Measurements from ENCODE around the gene SLC9A5. TPM values are rescaled to one million over a fixed set of nuclear protein-coding genes. Genes with fewer than 3 reads are reported as not detected.

SLC9A5 gene
- total and polyA plus RNA-seq, 10 of the 15 experiments (the other 5 are each of a cell fraction or from before 2014, with no cell fraction given): 0.26 to 5.7 (median 1.5) TPM

GRCh38 chr16:67287960-67288359 is 39.2 kb downstream of the SLC9A5 start (continued):
- TF ChIP-seq ZBTB33 (IDR thresholded peaks at IDR 0.05): no peak

- SMC1A ChIA-PET (ENCODE audit: uncharacterized antibody, unreplicated experiment): no interaction called here
- no peak overlapping the region for H3K9ac ChIP-seq (ENCODE audit: control insufficient read depth, insufficient read depth, low read length)
- in situ Hi-C loops (cut with MboI): no loop called here
- TF ChIP-seq USF2 (IDR thresholded peaks at IDR 0.05; ENCODE audit: borderline replicate concordance, low read depth, low read length): no peak
- no peak for TF ChIP-seq MEF2A (IDR thresholded peaks at IDR 0.05; ENCODE audit: insufficient read depth, low read depth, low read length)
- TF ChIP-seq NFXL1 (IDR thresholded peaks at IDR 0.05; ENCODE audit: borderline replicate concordance): no peak
- TF ChIP-seq MTA2 (IDR thresholded peaks at IDR 0.05; ENCODE audit: low read depth): no peak
- no peak for TF ChIP-seq ZNF687 (IDR thresholded peaks at IDR 0.05)
- TF ChIP-seq ELK1 (IDR thresholded peaks at IDR 0.05; ENCODE audit: low read depth, low read length): no peak
- no peak for TF ChIP-seq TAF1 (IDR thresholded peaks at IDR 0.05; ENCODE audit: borderline replicate concordance, low read depth, low read length)
- TF ChIP-seq NR2C2 (IDR thresholded peaks at IDR 0.05; ENCODE audit: borderline replicate concordance, control insufficient read depth, insufficient read length, low read depth): no peak
- TF ChIP-seq MLLT1 (IDR thresholded peaks at IDR 0.05): no peak
- TF ChIP-seq ZBTB33 (IDR thresholded peaks at IDR 0.05): no peak
Observed at GRCh38 chr16:67291461-67291860, 42.7 kb downstream of the SLC9A5 start.

More at GRCh38 chr16:67291461-67291860, 42.7 kb downstream of the SLC9A5 start:
- H3K36me3 ChIP-seq (ENCODE audit: control insufficient read depth in 2 of 2, insufficient read depth in 2 of 2, low read length in 1 of 2): no peaks in the 10 kb centered on the region
- ChIA-PET CTCF (no interaction called here), POLR2A (no interaction called here), RAD21 (ENCODE audit: unreplicated experiment) (no interaction called here)
- H4K20me1 ChIP-seq (ENCODE audit: control insufficient read depth, insufficient read depth): no peaks in the 10 kb centered on the region
- no peak overlapping the region for H2AFZ ChIP-seq (ENCODE audit: control insufficient read depth, low read depth, low read length)
- H3K4me3 ChIP-seq: no peak overlapping the region
- H3K27me3 ChIP-seq (replicated peaks in 1 of 2; ENCODE audit: control insufficient read depth in 2 of 2, insufficient read depth in 2 of 2, low read length in 1 of 2): no peaks in the 10 kb centered on the region; a peak in 1 of 4 replicates
- no peaks in the 10 kb centered on the region for H3K9me3 ChIP-seq (replicated peaks; ENCODE audit: control insufficient read depth, insufficient read depth, low read length)
- H3K4me1 ChIP-seq (ENCODE audit: control insufficient read depth, insufficient read depth, low read length): no peaks in the 10 kb centered on the region
- no peak overlapping the region for H3K27ac ChIP-seq (ENCODE audit: control insufficient read depth, insufficient read depth)
- FAIRE-seq: no peak
- no peak overlapping the region for H3K4me2 ChIP-seq (ENCODE audit: control insufficient read depth, insufficient read depth)
- no peak for ATAC-seq
- intact Hi-C loops (cut with micrococcal nuclease; ENCODE audit: unreplicated experiment): no loop called here
- 18% methylated on average over 7 of the region's 7 CpGs for WGBS (ENCODE audit: insufficient coverage, insufficient replicate concordance, low lambda C conversion rate, missing lambda C conversion rate)
- BruUV-seq (replicated peaks): no TSS peak
- DNase-seq (ENCODE audit: low read depth, low spot score): no peak
- H3K79me2 ChIP-seq (ENCODE audit: control insufficient read depth, insufficient read depth, low read length): no peaks in the 10 kb centered on the region
